GM18511 (cell line): ENCODE data around the gene CARD19.
"Not testable (repeated sequence)": the region's sequence is repeated elsewhere in the genome, so short reads cannot be mapped to it uniquely, and the experiment has no call there.

Experiments
- ATAC-seq: cut with Tn5 transposase; IDR thresholded peaks from one replicate; pipeline ENCODE4 v1.9.1; 2021; ENCODE audit warnings: mild to moderate bottlenecking, moderate library complexity; ENCODE audit not compliant: unreplicated experiment

CARD19 gene

DNA sequence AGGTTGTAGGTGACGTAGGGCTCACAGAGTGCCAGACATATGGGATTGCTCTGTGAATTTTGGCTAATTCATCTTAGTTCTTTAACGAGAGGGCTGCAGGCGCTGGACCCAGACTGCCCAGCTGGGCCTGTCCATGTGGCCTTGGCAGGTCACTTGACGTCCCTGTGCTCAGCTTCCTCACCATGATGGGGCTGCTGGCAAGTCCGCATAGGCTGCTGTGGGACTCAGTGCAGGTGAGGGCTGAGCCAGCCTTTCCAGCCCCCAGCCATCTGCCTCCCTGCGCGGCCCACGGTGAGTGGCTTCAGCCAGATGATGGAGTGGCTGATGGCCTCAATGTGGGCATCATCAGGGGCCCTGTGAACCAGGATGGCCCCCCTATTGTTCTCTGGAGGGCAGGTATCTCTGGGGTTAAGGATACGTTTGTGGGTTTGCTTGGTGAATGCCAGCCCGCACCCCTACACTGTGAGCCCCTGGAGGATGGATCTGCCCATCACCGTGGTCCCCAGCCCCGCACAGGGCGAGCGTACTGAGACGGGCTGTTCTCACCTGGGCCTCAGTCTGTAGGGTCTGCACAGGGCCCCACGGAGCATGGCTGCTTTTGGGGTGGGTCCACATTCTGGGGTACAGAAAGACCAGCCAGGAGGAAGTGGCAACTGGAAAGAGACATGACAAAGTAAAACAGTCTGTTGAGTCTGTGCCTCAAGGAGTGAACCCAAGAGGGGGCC lies 3.7 kb downstream of the CARD19 start:
- ATAC-seq, result no peak

DNA sequence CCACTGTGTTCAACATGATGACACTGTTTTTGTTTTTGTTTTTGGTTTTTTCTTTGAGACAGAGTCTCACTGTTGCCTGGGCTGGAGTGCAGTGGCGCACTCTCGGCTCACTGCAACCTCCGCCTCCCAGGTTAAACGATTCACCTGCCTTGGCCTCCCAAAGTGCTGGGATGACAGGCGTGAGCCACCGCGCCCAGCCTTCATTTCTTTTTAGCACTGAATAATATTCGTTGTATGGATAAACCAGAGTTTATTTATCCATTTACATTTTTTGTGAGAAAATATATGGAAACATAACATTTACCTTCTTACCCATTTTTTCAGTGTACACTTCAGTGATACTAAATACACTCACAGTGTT lies 4.2 kb downstream of the CARD19 start:
- ATAC-seq, result no peak

GRCh38 chr9:93101086-93101485 lies 5.1 kb downstream of the CARD19 start:
- not testable (repeated sequence) for ATAC-seq

DNA sequence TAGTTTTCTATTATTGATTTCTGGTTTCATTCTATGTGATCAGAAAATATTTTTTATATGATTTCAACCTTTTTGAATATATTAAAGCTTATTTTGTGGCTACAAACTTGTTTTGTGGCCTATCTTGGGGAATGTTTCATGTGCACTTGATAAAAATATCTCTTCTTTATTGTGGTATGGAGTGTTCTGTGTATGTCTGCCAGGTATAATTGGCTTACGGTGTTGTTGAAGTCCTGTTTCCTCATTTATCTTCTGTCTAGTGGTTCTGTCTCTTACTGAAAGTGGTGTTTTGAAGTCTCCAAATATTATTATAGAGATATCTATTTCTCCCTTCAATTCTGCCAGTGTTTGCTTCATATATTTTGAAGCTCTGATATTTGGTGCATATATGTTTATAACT lies 9.6 kb downstream of the CARD19 start:
- ATAC-seq, result no peak

- ATAC-seq, result no peak
Measured at GRCh38 chr9:93107151-93107824, 11.3 kb downstream of the CARD19 start.

- no peak for ATAC-seq
Measured at GRCh38 chr9:93107825-93108161, 11.8 kb downstream of the CARD19 start.

DNA sequence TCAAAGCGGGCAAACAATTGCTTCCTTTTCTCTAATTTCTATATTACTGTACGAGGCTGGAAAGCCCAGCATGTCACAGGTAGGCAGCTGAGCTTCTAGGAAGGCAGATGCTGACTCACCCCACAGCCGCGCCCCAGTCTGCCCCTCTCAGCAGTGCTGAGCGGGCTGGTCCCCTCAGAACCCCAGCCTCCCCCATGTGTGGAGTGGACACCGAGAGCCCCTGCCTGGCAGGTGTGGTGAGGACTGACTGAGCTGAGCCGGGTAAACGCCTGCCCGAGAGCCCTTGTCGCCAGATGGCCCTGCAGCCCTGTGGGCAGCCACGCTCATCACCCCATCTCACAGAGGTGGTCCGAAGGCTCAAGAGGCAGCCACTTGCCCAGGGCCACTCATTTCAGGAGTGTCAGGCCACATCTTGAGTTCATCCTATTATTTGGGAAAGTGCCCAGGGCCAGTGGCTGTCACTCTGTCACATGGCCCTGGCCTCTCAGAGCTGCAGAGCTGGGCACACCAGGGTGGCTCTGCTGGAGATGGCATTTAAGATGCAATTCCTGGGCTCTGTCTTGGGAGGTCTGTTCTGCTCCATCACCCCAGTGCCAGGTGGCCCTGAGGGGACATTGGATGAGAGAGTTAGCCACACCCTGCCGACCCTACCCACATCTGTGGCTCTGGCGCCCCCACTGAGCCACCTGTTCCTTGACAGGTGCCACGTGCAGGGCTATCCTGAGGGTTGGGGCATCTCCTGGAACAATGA lies 12.4 kb downstream of the CARD19 start:
- ATAC-seq, result no peak

DNA sequence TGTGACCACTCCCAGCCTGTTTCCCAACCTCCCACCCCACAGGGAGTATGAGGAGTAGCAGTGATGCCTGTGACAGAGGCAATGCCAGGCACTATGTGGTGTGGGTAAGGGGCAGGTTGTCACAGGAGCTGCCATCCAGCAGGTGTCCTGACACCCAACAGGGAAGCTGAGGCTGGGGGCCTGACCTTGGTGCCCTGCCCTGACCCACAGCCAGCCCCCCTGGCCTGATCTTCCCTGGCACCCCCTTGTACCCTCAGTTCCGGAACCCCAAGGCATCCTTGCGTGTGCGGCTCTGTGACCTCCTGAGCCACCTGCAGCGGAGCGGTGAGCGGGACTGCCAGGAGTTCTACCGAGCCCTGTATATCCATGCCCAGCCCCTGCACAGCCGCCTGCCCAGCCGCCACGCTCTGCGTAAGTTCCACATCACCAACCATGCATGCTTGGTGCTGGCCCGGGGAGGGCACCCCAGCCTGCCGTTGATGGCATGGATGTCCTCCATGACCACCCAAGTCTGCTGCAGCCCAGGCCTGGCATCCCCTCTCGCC lies 14.4 kb downstream of the CARD19 start:
- no peak for ATAC-seq

GRCh38 chr9:93111001-93111370 lies 15.0 kb downstream of the CARD19 start:
- ATAC-seq, result no peak

DNA sequence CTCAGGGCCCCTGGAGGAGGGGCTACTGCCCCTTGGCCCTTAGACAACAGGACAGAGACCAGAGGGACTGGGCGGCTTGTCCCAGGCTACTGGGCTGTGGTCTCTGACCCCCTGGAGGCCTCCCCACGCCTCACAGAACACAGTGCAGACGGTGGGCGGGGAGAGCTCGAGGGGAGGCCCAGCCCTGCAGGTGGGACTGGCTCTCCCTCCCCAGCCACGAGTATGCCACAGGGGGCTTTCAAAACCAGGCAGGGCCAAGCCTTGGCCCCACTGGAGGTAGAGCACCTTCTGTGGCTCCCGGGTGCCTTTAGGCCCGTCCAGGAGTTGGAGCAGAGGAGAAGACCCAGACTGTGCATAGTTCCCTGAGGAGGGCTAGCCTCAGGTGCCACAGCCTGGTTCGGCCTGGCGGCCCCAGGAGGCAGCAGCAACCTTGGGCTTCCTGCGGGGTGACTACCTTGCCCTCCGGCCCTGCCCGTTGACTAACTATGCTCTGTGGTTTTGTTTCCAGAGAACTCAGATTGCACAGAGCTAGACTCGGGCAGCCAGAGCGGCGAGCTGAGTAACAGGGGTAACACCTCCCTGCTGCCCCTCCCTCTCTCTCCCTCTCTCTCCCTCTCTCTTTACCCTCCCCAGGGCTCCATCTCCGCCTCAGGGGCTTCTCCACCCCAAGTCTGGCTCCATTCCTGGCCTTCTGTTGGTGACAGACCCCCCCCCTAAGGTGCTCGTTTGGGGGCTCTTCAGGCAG lies 15.5 kb downstream of the CARD19 start:
- ATAC-seq, result no peak

DNA sequence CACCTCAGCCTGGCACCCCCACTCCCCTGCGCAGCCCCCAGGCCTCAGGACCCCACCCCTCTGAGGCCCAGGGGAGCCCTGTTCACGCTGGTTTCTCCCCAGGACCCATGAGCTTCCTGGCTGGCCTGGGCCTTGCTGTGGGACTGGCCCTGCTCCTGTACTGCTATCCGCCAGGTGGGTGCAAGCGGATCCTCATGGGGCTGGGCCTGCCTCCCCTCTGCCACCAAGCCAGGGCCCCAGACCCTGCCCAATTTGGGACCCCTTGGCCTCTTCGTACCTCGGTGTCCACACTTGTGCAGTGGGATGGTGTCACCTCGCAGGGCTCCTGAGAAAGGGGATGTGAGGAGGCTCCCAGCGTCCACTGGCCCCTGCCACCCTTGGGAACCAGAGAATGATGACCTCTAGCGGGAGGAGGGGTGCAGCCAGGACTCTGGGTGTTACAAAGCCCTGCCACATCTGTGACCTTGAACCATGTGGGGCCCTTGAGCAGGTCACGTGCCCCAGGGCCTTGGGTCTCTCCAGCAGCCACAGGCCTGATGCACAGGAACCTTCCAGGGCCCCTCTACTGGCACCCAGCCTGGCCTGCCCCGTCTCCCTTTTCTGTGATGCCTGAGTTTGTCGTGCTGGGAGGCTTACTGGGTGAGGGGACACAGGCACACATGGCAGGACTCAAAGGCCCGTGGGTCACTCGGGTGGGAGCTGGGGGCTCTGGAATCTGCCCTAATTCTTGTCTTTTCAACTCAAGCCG lies 16.3 kb downstream of the CARD19 start:
- ATAC-seq, result no peak

DNA sequence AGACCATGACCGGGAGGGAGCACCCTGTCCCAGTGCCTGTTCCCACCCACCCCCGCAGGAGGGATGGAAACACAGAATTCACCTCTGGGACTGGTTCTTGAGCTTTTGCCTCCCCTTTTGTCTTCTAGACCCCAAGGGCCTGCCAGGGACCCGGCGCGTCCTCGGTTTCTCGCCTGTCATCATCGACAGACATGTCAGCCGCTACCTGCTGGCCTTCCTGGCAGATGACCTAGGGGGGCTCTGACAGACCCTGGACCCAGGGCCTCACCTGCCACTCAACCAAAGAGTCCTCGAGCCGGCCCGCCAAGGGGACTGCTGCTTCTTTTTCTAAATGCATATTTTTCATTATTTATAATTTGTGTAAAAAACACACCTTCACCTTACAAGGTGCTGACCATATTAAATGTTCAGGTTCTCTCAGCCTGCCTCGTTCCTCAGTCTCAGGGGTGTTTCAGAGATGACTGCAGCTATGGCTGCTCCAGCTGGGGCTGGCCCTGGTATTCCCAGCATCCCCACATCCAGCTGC lies 16.9 kb downstream of the CARD19 start:
- ATAC-seq, result no peak

- no peak for ATAC-seq
Measured at GRCh38 chr9:93114169-93114983, 18.4 kb downstream of the CARD19 start.

DNA sequence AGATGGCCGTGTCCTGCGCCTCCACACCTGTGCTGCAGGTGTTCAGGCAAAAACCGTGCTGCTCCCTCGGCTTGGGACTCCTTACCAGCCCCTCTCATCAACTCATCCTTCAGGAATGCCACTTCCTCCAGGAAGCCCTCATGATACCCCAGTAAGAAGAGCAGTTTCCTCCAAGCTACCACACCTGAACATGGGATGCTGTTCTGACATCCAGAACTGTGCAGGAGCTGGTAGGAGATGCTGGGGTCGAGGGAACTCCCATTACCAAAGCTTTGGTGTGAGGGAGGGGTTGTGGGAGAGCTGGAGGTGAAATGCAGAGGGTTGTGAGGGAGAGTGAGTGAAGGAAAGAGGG lies 18.9 kb downstream of the CARD19 start:
- no peak for ATAC-seq

DNA sequence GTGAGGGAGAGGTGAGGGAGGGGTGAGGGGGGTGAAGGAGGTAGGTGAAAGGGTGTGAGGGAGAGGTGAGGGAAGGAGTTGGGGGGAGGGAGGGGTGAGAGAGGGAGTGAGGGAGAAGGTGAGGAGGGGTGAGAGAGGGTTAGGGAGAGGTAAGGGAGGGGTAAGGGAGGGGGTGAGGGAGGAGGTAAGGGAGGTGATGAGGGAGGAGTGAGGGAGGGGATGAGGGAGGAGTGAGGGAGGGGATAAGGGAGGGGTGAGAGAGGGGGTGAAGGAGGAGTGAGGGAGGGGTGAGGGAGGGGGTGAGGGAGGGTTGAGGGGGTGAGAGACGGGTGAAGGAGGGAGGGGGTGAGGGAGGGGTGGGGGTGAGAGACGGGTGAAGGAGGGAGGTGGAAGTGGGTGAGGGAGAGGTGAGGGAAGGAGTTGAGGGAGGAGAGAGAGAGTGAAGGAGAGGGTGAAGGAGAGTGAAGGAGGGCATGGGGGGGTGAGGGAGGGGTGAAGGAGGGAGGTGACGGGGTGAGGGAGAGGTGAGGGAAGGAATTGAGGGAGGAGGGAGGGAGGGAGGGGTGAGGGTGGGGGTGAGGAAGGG lies 19.6 kb downstream of the CARD19 start:
- no peak for ATAC-seq

- no peak for ATAC-seq
Measured at GRCh38 chr9:93116072-93116961, 20.3 kb downstream of the CARD19 start.

DNA sequence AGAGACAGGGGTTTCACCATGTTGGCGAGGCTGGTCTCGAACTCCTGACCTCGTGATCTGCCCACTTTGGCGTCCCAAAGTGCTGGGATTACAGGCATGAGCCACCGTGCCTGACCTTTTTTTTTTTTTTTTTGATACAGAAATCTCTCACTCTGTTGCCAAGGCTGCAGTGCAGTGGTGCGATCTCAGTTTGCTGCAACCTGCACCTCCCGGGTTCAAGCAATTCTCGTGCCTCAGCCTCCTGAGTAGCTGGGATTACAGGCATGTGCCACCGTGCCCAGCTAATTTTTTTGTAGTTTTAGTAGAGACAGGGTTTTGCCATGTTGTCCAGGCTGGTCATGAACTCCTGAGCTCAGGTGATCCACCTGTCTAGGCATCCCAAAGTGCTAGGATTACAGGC lies 21.5 kb downstream of the CARD19 start:
- not testable (repeated sequence) for ATAC-seq
